Liver (tissue), 9 donors: ENCODE measurements around the gene WIF1. TPM values are rescaled to one million over a fixed set of nuclear protein-coding genes. Genes with fewer than 3 reads are reported as not detected.

ENCODE experiments used
- DNase-seq: peaks from one replicate; pipeline ENCODE4 v3.0.0-alpha.2; 2017; ENCODE audit warnings: low spot score
- H3K27ac ChIP-seq, 2 donors: one replicate each; pipeline ENCODE4 v1.7.0; 2013; ENCODE audit warnings: inconsistent platforms in 2 of 2, low read length in 2 of 2, control low read depth in 1 of 2, low read depth in 1 of 2, mild to moderate bottlenecking in 1 of 2
- H3K27me3 ChIP-seq, 4 donors: one replicate each; pipeline versions ENCODE4 v1.6.1 to v1.7.0; 2013; ENCODE audit warnings: low read length in 3 of 4, inconsistent platforms in 1 of 4, mild to moderate bottlenecking in 1 of 4, moderate library complexity in 1 of 4; ENCODE audit not compliant: control insufficient read depth in 4 of 4, insufficient read depth in 4 of 4
- H3K36me3 ChIP-seq, 4 donors: one replicate each; pipeline versions ENCODE4 v1.6.1 to v1.7.0; 2013; ENCODE audit warnings: low read length in 3 of 4, mild to moderate bottlenecking in 3 of 4, low read depth in 1 of 4, moderate library complexity in 1 of 4; ENCODE audit not compliant: control insufficient read depth in 4 of 4, insufficient read depth in 3 of 4
- H3K4me1 ChIP-seq, 4 donors: one replicate each; pipeline versions ENCODE4 v1.6.1 to v1.7.0; 2013; ENCODE audit warnings: low read length in 3 of 4, mild to moderate bottlenecking in 3 of 4, moderate library complexity in 1 of 4; ENCODE audit not compliant: control insufficient read depth in 4 of 4, insufficient read depth in 4 of 4
- H3K4me3 ChIP-seq, 3 donors: one replicate each; pipeline versions ENCODE4 v1.6.1 to v1.7.0; 2013; ENCODE audit warnings: low read length in 3 of 3, control low read depth in 1 of 3, low read depth in 1 of 3, mild to moderate bottlenecking in 1 of 3
- H3K9ac ChIP-seq, 2 donors: one replicate each; pipeline ENCODE4 v1.7.0; 2013; ENCODE audit warnings: low read length in 2 of 2, mild to moderate bottlenecking in 2 of 2, moderate library complexity in 2 of 2, control low read depth in 1 of 2, low read depth in 1 of 2
- H3K9me3 ChIP-seq, 4 donors: one replicate each; pipeline versions ENCODE4 v1.6.1 to v1.7.0; 2013; ENCODE audit warnings: low read length in 3 of 4; ENCODE audit not compliant: control insufficient read depth in 4 of 4
- EGR1 ChIP-seq, 2 donors: IDR thresholded peaks; 2 replicates each; pipeline ENCODE4 v1.6.1; 2016 to 2018; ENCODE audit warnings: antibody characterized with exemption in 2 of 2, low read depth in 2 of 2
- FOXA1 ChIP-seq: IDR thresholded peaks from 2 replicates; pipeline ENCODE4 v1.6.1; 2016; ENCODE audit warnings: antibody characterized with exemption
- FOXA2 ChIP-seq: IDR thresholded peaks from 2 replicates; pipeline ENCODE4 v1.6.1; 2016; ENCODE audit warnings: antibody characterized with exemption
- HNF4A ChIP-seq, 2 donors: conservative IDR thresholded peaks; 2 replicates each; pipeline ENCODE4 v1.6.1; 2016; ENCODE audit warnings: antibody characterized with exemption in 2 of 2, mild to moderate bottlenecking in 2 of 2
- HNF4G ChIP-seq: IDR thresholded peaks from 2 replicates; pipeline ENCODE4 v1.6.1; 2016; ENCODE audit warnings: antibody characterized with exemption
- JUND ChIP-seq, 2 donors: IDR thresholded peaks; 2 replicates each; pipeline ENCODE4 v1.6.1; 2016; ENCODE audit warnings: antibody characterized with exemption in 2 of 2
- SP1 ChIP-seq: IDR thresholded peaks from 2 replicates; pipeline ENCODE4 v1.6.1; 2018; ENCODE audit warnings: antibody characterized with exemption, mild to moderate bottlenecking
- TAF1 ChIP-seq: conservative IDR thresholded peaks from 2 replicates; pipeline ENCODE4 v1.6.1; 2016; ENCODE audit warnings: antibody characterized with exemption, mild to moderate bottlenecking
- YY1 ChIP-seq: IDR thresholded peaks from 2 replicates; pipeline ENCODE4 v1.6.1; 2016; ENCODE audit warnings: antibody characterized with exemption, mild to moderate bottlenecking
- WGBS: extraction: QIAGEN DNeasy Blood & Tissue Kit; methylation state at CpG from one replicate; pipeline ENCODE4 v1.1.7; 2013; 5-methylcytosine and 5-hydroxymethylcytosine counted together
- polyA plus RNA-seq, 2 donors: library from polyadenylated mRNA; stranded (reverse) in 1 of 2; unstranded in 1 of 2; fragments of 200-250 nt in 1 of 2; fragments of >200 nt in 1 of 2; fragmentation: Nextera tagmentation in 1 of 2; extraction: Ambion mirVana in 1 of 2; gene quantifications; one replicate each; pipeline versions ENCODE4 v1.2.1 to v1.2.3, GENCODE V29; 2013 to 2015
- total RNA-seq, 2 donors: library from RNA; depleted of rRNA; stranded (reverse); fragments of >200 nt; gene quantifications; one replicate each; pipeline ENCODE4 v1.2.3, GENCODE V29; 2014
- TF ChIP-seq, protein P1 (sequence below): fragments of 150-350 bp; IDR thresholded peaks from 2 replicates; pipeline ENCODE4 v1.5.1; 2017; ENCODE audit warnings: improper control_type of control experiment, low read depth, low read length; ENCODE audit not compliant: missing input control
- TF ChIP-seq, protein P2 (sequence below): IDR thresholded peaks from 2 replicates; pipeline ENCODE4 v1.6.1; 2016; ENCODE audit warnings: antibody characterized with exemption
- TF ChIP-seq, protein P3 (sequence below): IDR thresholded peaks from 2 replicates; pipeline ENCODE4 v1.6.1; 2016; ENCODE audit warnings: antibody characterized with exemption, mild to moderate bottlenecking
- TF ChIP-seq, protein P4 (sequence below): IDR thresholded peaks from 2 replicates; pipeline ENCODE4 v1.6.1; 2016; ENCODE audit warnings: antibody characterized with exemption
- donor health status: healthy.
- donor health status: healthy.
- donor health status: healthy.
- donor health status: healthy.
- donor health status: healthy.

The WIF1 gene
- total and polyA plus RNA-seq, 4 donors = not detected

DNA sequence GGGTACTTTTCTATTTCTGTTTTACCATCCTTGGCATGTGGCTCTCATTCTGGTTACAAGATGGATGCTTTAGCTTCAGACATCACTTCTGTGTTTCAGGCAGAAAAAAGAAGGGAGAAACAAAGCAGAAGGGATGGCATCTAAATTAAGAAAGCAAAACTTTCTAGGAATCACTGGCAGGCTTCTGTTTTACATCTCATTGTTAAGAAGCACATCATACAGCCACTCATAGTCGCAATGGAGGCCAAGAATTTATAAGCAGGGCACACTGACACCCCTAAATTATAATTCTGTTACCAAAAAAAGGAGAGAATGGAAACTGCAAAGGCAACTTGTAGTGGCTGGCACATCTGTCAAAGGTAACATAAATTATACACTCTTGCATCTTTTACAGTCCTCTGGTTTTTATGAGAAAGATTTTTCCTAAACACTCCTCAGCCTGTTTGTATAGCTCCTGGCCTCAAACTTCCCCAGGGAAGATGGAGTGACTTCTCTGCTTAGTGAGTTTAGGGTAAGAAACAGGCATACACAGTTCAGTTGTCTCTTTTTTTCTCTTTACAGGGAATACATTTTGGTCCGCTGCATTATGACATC lies 26.3 kb upstream of the WIF1 start:
- H3K9me3 ChIP-seq = no peaks in the 10 kb centered on the region
- DNase-seq = no peak
- 81% methylated on average over 2 of the region's 2 CpGs for WGBS
- H3K4me1 ChIP-seq = no peaks in the 10 kb centered on the region
- no peaks in the 10 kb centered on the region for H3K36me3 ChIP-seq
- TF ChIP-seq, protein P1, sequence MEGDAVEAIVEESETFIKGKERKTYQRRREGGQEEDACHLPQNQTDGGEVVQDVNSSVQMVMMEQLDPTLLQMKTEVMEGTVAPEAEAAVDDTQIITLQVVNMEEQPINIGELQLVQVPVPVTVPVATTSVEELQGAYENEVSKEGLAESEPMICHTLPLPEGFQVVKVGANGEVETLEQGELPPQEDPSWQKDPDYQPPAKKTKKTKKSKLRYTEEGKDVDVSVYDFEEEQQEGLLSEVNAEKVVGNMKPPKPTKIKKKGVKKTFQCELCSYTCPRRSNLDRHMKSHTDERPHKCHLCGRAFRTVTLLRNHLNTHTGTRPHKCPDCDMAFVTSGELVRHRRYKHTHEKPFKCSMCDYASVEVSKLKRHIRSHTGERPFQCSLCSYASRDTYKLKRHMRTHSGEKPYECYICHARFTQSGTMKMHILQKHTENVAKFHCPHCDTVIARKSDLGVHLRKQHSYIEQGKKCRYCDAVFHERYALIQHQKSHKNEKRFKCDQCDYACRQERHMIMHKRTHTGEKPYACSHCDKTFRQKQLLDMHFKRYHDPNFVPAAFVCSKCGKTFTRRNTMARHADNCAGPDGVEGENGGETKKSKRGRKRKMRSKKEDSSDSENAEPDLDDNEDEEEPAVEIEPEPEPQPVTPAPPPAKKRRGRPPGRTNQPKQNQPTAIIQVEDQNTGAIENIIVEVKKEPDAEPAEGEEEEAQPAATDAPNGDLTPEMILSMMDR = no peak
- TF ChIP-seq EGR1 (IDR thresholded peaks at IDR 0.05; ENCODE audit: low read depth in 2 of 2) = no peak
- TF ChIP-seq SP1 = no peak
- no peak for TF ChIP-seq HNF4A (conservative IDR thresholded peaks at IDR 0.05)
- TF ChIP-seq FOXA1 = no peak
- TF ChIP-seq, protein P2, sequence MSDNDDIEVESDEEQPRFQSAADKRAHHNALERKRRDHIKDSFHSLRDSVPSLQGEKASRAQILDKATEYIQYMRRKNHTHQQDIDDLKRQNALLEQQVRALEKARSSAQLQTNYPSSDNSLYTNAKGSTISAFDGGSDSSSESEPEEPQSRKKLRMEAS = no peak
- TF ChIP-seq JUND (IDR thresholded peaks at IDR 0.05) = no peak
- H3K27me3 ChIP-seq = peaks cover 0 to 2% (median 0%) of the 10 kb centered on the region in 4 donors
- H3K4me3 ChIP-seq = no peak overlapping the region
- H3K9ac ChIP-seq = no peak overlapping the region
- no peak overlapping the region for H3K27ac ChIP-seq

DNA sequence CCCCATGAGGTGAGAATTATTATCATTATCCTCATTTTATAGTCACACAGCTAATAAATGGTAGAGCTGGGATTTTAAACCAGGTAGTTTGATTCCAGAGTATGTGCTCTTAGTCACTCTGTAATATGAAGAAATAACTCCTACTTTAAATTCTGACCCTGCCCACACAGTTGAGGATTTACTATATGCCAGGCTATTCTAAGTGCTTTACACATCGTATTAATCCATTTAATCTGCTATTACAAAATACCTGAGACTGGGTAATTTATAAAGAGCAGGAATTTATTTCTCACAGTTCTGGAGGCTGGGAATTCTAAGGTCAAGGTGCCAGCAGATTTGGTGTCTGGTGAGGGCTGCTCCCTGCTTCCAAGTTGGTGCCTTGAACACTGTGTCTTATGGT lies 19.6 kb upstream of the WIF1 start:
- Histone ChIP-seq H3K27me3 (peaks cover 0 to 2% (median 0%) of the 10 kb centered on the region in 4 donors), H3K9ac (no peak overlapping the region), H3K36me3 (no peaks in the 10 kb centered on the region), H3K4me3 (no peak overlapping the region), H3K27ac (no peak overlapping the region), H3K4me1 (no peaks in the 10 kb centered on the region), H3K9me3 (no peaks in the 10 kb centered on the region)
- TF ChIP-seq TAF1 (no peak), YY1 (no peak), HNF4A (conservative IDR thresholded peaks at IDR 0.05) (no peak), JUND (IDR thresholded peaks at IDR 0.05) (no peak), EGR1 (IDR thresholded peaks at IDR 0.05; ENCODE audit: low read depth in 2 of 2) (no peak), SP1 (no peak), FOXA1 (no peak), HNF4G (no peak), FOXA2 (no peak)
- TF ChIP-seq, protein P3, sequence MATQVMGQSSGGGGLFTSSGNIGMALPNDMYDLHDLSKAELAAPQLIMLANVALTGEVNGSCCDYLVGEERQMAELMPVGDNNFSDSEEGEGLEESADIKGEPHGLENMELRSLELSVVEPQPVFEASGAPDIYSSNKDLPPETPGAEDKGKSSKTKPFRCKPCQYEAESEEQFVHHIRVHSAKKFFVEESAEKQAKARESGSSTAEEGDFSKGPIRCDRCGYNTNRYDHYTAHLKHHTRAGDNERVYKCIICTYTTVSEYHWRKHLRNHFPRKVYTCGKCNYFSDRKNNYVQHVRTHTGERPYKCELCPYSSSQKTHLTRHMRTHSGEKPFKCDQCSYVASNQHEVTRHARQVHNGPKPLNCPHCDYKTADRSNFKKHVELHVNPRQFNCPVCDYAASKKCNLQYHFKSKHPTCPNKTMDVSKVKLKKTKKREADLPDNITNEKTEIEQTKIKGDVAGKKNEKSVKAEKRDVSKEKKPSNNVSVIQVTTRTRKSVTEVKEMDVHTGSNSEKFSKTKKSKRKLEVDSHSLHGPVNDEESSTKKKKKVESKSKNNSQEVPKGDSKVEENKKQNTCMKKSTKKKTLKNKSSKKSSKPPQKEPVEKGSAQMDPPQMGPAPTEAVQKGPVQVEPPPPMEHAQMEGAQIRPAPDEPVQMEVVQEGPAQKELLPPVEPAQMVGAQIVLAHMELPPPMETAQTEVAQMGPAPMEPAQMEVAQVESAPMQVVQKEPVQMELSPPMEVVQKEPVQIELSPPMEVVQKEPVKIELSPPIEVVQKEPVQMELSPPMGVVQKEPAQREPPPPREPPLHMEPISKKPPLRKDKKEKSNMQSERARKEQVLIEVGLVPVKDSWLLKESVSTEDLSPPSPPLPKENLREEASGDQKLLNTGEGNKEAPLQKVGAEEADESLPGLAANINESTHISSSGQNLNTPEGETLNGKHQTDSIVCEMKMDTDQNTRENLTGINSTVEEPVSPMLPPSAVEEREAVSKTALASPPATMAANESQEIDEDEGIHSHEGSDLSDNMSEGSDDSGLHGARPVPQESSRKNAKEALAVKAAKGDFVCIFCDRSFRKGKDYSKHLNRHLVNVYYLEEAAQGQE = no peak
- TF ChIP-seq, protein P4, sequence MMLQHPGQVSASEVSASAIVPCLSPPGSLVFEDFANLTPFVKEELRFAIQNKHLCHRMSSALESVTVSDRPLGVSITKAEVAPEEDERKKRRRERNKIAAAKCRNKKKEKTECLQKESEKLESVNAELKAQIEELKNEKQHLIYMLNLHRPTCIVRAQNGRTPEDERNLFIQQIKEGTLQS = no peak
- DNase-seq = no peak
- WGBS = 90% methylated on average over 1 of the region's 1 CpG
